Neural cell (in vitro differentiated cells): ENCODE data around the gene TSPOAP1.

Experiments used
- CTCF ChIP-seq: fragments of 450-650 bp; IDR thresholded peaks from 2 replicates; pipeline ENCODE4 v1.5.1; 2014; ENCODE audit warnings: antibody characterized with exemption, mild to moderate bottlenecking, moderate library complexity; ENCODE audit not compliant: poor library complexity, severe bottlenecking
- EP300 ChIP-seq: fragments of 450-650 bp; conservative IDR thresholded peaks from 2 replicates; pipeline ENCODE4 v1.6.1; 2014; ENCODE audit warnings: antibody characterized with exemption, mild to moderate bottlenecking, moderate library complexity; ENCODE audit not compliant: poor library complexity, severe bottlenecking
- EZH2 ChIP-seq: fragments of 200-600, 300-800 bp; shearing (Covaris generic), sonication (generic); IDR thresholded peaks from 2 replicates; pipeline ENCODE4 v1.6.1; 2014; ENCODE audit warnings: antibody characterized with exemption, low read length, borderline replicate concordance, mild to moderate bottlenecking; ENCODE audit not compliant: insufficient read depth, poor library complexity, severe bottlenecking
- MXI1 ChIP-seq: fragments of 450-650 bp; conservative IDR thresholded peaks from 2 replicates; pipeline ENCODE4 v1.6.1; 2014; ENCODE audit warnings: antibody characterized with exemption, mild to moderate bottlenecking; ENCODE audit not compliant: poor library complexity, severe bottlenecking
- POLR2AphosphoS5 ChIP-seq: IDR thresholded peaks from 2 replicates; pipeline ENCODE4 v1.6.1; 2012
- REST ChIP-seq: IDR thresholded peaks from 2 replicates; pipeline ENCODE4 v1.6.1; 2012; ENCODE audit warnings: borderline replicate concordance
- TAF1 ChIP-seq: IDR thresholded peaks from 2 replicates; pipeline ENCODE4 v1.6.1; 2012; ENCODE audit warnings: low read depth

- TF ChIP-seq EP300 (no peak), CTCF (no peak), TAF1 (no peak), EZH2 (no peak), REST (no peak), MXI1 (no peak), POLR2AphosphoS5 (no peak)
Observed at GRCh38 chr17:58280480-58281217, 47.9 kb downstream of the TSPOAP1 start, which contains the start of gene MPO.
